ENCODE data around the gene FITM1.
A peak's percentile ranks its signal among the peaks of the same experiment; 100 is the strongest.

Gene FITM1

DNA sequence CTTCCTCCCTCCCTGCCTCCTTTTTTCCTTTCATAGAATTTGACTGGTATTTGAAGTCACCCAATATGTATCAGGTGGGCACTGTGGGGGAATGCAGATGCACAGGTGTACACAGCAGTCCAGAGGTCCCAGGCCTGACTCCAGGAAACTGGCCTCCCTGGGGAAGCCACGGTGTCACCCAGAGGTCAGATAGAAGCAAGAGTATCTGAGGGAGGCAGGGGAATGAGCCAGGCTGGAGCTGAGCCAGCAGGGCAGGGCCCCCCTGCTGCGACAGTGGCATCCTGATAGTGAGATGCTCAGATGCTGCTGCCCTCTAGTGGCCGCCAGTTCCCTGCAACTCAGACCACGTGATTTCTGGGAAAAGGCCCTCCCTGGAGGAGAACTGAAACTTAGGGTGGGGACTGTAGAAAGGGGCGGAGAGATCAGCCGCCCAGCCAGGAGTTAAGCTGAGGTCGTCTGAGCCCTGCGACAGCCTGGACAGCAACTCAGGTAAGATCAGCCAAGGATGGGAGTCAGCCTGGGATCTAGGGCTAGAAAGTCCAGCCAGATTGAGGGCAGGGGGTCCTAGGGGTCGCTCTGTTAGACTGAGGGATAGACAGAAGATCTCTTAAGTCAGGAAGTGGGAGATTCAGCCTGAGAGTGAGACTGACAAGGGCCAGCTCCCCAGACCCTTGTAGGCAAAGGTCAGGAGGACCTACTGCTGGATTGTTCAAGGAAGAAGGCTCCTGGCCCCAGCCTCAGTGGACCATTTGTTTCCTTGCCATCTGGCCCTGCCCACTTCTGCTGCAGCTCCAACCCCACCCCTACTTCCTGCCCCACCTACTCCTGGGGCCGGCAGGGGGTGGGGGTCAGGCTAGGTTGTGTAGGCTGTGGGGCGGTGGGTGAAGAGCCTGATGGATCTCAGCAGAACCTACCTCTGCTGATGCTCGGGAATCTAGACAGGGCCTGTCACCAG, 30.7 kb downstream of the FITM1 start, which contains the start of gene IRF9:
Gene IRF9, plus strand, starts transcription at position 416 of the 955 bp plus-strand sequence. CDS start 880 bp downstream, outside the sequence.
- DNase-seq (ENCODE audit: low read depth): peak; percentile 90

DNA sequence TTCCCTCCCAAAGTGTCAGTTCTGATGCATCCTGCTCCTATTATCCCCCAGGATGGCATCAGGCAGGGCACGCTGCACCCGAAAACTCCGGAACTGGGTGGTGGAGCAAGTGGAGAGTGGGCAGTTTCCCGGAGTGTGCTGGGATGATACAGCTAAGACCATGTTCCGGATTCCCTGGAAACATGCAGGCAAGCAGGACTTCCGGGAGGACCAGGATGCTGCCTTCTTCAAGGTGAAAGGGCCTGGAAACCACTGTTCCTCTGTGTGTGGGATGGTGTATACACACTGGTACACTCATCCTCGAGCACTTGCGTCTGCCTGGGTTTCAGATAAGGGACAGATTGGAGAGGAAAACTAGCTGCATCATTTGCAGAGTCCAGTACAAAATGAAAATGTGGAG, 31.6 kb downstream of the FITM1 start:
- DNase-seq (ENCODE audit: low read depth): no peak

DNA sequence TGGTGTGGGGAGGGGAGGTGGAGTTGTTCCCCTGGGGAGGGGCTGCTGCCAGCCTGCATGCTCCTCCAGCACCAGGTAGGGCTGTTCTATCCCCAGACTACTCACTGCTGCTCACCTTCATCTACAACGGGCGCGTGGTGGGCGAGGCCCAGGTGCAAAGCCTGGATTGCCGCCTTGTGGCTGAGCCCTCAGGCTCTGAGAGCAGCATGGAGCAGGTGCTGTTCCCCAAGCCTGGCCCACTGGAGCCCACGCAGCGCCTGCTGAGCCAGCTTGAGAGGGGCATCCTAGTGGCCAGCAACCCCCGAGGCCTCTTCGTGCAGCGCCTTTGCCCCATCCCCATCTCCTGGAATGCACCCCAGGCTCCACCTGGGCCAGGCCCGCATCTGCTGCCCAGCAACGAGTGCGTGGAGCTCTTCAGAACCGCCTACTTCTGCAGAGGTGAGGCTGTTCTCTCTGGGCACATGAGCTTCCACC, 34.1 kb downstream of the FITM1 start:
- no peak for DNase-seq (ENCODE audit: low read depth)

DNA sequence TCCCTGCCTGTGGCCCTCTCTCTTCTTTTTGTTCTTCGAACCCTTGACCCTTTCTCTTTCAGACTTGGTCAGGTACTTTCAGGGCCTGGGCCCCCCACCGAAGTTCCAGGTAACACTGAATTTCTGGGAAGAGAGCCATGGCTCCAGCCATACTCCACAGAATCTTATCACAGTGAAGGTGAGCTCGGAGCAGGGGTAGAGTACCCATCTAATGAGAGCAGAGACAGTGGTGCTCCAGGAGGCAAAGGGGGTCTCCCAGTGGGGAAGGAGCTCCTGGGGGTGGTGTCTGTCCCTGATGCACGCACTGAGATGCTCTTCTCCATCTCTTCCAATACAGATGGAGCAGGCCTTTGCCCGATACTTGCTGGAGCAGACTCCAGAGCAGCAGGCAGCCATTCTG, 35.3 kb downstream of the FITM1 start:
- DNase-seq (ENCODE audit: low read depth): no peak

DNA sequence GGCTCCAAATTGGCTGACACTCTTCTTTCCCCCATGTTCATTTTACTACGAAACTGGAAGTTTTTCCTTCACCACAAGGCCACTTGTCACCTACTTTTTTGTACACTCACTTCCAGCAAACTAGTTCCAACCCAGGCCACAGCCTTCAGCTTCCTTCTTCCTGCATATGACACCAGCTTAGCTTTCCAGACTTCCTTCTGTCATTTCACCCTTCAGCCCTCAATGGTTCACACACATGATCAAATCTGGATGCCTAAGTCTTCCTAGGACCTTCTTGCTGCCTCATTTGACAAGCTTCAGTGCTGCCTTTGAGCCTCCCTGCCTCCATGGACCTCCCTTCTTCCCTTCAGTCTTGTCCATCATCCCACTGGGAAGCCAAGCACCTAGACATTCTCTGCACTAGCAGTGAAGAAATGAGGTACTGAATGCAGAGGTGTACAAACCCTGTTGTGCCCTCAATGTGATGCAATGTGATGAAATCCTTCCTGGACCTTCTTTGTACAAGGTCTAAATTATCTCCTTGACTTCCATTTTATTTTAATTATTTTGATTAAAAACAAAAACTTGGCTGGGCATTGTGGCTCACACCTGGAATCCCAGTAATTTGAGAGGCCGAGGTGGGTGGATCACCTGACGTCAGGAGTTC, 37.1 kb downstream of the FITM1 start:
- no peak for DNase-seq (ENCODE audit: low read depth)

DNA sequence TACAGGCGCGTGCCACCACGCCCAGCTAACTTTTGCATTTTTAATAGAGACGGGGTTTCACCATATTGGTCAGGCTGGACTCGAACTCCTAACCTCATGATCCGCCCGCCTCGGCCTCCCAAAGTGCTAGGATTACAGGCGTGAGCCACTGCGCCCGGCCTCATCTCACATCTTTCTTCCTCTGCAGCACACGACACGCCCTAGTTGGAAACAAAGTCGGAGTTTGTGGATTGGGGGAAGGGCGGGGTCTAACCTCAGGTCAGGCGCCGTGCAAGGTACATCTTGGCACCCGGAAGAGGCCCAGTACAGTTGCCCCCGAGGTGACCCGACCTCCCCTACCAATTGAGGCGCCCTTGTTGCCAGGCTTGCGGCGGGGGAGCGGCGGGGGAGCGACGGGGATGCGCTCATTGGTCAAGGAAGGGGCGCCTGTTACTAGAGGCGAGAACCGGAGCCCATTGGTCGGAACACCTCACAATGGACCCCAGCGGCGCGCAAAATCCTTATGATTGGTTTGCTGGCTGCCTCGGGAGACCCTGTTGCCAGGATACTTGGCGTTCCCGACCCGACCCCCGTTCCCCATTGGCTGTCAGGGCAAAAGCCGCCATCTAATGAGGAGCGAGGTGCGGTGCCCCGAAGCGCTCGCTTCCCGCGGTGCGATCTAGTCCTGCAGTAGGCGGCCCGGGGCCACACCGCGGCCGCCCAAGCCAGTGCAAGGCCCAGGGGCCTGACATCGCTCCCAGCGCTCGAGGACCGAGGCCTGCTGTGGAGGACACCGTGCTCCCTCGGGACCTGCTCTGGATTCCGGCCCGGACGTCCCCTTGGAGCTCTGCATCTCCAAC, 41.2 kb downstream of the FITM1 start, which contains the start of gene REC8:
Gene REC8, plus strand, starts transcription at position 659 of the 839 bp plus-strand sequence. CDS start 473 bp downstream, outside the sequence.
- no peak for DNase-seq (ENCODE audit: low read depth)

DNA sequence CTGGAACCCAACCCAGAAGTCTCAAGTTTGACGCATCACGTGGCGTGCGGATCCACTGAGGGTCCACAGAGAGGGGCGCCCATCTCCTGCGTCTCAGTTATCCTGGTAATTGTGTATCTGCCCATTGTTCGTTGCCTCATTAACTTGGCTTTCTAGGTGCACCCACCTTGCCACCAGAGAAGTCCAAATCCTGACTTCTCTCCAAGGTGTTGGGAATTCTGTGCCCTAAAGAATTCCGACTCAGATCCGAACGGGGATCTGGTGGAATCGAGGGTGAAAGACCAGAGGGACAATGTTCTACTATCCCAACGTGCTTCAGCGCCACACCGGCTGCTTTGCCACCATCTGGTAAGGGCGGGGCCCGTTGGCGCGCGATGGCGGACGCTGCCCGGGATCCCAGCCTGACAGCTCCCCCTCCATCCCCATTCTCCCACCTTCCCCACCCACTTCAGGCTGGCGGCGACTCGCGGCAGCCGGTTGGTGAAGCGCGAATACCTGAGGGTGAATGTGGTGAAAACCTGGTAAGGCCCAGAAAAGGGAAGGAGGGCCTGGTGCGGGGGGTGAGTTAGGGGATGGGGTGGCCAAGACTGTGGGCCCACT, 41.9 kb downstream of the FITM1 start:
- DNase-seq (ENCODE audit: low read depth): no peak

DNA sequence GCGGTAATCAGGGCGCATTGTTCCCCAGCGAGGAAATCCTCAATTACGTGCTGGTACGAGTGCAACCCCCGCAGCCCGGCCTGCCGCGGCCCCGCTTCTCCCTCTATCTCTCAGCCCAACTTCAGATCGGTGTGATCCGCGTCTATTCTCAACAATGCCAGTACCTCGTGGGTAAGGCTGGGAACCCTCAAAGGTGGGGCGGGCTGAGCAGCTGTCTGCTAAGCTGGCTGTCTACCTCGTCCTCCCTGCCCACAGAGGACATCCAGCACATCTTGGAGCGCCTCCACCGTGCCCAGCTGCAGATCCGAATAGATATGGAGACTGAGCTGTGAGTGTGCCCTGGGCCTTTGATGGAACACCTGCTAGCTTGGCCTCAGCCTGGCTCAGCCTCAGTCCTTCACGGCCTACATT, 42.4 kb downstream of the FITM1 start:
- DNase-seq (ENCODE audit: low read depth): no peak

DNA sequence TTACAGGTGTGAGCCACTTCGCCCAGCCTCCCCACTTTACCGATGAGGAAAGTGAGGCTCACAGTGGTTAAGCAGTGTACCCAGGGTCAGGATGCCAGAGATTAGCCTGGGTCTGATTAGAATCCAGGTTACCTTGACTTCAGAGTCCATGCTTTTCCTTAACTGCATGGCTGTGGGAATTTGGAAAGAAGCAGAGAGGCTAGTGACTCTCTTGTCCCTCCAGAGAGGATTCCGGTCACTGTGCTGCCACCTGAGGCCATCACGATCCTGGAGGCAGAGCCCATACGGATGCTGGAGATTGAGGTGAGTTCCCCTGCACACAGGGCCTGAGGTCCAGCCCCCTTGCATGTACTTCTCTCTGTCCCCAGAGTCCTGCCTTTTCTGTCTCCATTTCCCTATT, 46.1 kb downstream of the FITM1 start:
- no peak for DNase-seq (ENCODE audit: low read depth)

DNA sequence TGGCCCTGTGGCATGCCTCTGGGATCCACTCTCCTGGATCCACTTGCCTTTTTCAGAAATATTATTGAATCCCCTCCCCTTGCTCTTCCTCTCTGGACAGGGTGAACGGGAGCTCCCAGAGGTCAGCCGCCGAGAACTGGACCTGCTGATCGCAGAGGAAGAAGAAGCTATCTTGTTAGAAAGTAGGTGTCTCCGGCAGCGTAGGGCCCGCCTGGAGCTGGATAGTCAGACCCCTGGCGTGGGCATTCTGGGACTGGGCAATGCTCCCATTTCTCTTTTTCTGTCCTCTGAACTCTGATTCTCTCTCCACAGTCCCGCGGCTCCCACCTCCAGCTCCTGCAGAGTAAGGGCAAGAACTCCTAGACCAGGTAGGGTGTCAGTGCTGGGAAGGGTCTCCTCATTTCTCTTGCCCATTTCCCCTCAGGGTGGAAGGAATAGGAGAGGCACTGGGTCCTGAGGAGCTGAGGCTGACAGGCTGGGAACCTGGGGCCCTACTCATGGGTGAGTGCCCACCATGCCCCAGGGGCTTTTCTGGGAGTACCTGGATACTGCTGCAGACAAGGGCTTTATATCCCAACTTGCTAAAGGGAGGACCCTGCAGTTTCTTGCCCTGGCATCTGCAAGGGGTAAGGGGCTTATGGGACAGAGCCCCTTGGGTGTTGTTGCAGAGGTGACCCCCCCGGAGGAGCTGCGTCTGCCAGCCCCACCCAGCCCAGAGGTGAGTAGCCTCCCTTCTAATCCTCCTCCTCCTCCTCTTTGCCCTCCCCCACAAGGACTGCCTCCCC, 46.8 kb downstream of the FITM1 start:
- DNase-seq (ENCODE audit: low read depth): no peak

DNA sequence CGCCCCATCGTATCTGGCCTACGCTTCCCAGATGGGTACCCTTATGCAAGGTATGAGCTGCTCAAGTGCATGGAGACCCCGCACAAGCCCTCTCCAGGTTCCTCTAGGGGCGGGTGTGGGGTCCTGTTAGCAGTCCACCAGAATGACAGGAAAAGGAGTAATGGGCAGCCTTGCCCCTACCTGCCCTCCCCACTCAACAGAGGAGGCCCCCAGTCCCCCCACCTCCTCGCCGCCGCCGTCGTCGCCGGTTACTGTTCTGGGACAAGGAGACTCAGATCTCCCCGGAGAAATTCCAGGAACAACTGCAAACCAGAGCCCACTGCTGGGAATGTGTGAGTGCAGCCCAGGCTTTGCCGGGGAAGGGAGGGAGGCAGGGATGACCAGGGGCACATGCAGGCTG, 47.4 kb downstream of the FITM1 start:
- DNase-seq (ENCODE audit: low read depth): no peak

DNA sequence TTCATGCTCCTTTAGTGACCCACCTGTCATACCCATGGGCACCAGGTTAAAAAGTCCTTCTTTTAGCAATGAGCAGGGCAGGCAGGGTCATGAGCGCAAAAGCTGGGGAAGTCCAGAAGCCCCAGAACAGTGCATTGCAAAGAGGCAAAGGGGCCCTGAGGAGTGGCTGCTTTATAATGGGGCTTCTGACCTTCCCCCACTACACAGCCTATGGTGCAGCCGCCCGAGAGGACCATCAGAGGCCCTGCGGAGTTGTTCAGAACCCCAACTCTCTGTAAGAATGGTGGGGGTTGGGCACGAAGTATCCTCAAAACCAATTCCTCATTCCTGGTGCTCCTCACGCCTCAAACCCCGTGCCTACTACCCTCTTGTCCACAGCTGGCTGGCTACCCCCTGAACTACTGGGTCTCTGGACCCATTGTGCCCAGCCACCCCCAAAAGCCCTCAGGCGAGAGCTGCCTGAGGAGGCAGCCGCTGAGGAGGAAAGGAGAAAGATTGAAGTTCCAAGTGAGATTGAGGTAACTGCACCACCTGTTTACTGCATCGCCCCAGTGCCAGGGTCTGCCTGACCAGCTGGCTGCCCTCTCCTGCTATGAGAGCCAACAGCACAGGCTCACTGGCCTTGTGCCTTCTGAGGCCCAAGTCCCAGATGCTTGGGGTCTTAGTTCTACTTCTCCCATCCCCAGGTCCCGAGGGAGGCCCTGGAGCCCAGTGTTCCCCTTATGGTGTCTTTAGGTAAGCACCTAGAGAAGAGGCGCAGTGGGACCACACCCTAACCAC, 48.1 kb downstream of the FITM1 start:
- no peak for DNase-seq (ENCODE audit: low read depth)

DNA sequence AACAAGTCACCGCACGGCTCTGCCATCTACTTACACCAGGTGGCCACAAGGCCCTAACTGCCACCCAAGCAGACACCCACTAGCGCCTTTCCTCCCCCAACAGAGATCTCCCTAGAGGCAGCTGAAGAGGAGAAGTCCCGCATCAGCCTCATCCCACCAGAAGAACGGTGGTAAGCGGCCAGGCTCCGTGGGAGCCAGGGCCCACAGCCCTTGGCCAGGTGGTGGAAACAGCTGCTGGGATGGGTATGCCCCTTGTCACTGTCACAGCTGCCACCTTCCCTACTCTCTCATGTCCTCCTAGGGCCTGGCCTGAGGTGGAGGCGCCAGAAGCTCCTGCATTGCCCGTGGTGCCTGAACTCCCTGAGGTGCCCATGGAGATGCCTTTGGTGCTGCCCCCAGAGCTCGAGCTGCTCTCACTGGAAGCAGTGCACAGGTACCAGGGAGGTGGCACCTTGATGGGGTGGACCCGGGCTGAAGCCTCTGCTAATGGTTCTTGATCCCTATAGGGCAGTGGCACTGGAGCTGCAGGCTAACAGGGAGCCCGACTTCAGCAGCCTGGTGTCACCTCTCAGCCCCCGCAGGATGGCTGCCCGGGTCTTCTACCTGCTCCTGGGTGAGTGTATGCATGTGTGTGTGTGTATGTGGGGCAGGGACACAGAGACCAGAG, 49.0 kb downstream of the FITM1 start:
- DNase-seq (ENCODE audit: low read depth): no peak

DNA sequence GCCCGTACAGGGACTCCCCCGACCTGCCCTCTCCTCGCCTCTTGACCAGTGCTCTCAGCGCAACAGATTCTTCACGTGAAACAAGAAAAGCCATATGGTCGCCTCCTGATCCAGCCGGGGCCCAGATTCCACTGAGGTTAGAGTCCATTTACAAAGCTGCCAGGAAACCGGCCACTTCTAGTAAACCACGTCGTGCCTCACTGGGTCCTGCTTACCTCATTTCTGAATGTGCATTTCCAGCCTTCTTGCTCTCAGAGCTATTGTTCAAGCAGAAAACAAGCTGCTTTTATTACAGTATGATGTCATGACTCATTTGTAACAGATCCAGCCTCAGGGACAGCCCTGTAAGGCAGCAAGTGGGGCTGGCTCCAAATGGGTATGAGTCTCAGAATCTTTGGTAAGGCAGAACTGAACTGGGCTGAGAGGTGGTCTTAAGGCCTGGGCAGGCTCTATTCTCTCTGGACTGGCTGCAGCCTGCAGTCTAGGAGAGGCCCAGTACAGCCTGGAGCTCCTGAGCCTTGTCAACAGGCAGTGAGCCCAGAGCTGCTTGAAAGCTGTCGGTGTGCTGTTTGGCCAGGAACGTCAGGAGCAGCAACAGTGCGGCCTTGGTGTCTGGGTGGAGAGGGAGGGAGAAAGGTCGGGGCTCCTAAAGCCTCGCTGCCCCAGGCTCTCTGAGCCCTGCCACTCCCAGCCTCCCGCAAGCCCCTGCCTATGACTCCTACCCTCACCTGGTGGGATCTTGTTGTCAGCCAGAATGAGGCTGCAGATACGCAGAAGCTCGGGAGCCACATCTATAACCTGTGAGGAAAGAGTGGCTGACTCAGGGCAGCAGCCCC, 49.7 kb downstream of the FITM1 start:
- DNase-seq (ENCODE audit: low read depth): no peak

DNA sequence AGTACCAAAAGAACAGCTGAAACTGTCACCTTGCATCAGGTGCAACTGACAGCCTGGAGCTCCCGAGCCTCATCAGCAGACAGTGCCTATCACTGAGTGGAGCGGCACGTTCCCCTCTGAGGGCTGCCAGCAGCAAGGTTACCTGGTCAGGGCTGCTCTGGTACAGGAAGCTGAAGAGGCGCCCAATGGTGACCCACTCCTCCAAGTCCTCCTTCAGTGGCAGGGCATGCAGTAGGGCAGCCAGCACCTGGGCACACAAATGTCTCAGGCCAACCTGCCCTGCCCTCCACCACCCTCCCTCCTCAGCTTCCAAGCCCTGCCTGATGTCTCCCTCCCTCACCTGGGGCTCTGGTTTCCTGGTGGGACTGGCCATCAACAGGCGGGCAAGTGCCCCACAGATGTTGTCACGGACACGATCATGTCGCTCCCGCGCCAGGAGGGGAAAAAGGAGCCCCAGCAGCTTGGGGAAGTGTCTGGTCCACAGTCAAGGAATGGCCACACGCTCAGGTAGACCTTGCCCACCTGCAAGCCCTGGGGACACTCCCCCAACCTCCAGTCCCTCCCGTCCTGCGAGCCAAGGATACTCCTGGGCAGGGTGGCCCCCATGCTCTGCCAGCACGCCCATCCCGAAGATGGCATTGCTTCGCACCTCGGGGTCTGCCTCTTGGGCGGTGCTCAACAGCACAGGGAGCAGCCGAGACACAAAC, 51.1 kb downstream of the FITM1 start:
- no peak for DNase-seq (ENCODE audit: low read depth)
